GM12878 (cell line): ENCODE results near the gene KCNQ1. TPM values are rescaled to one million over a fixed set of nuclear protein-coding genes. Genes with fewer than 3 reads are reported as not detected.

Experiments used
- ATAC-seq: fragments of 200-7000 bp; cut with Tn5 transposase; 3 replicates; pipeline ENCODE4 v1.9.1; 2020; ENCODE audit warnings: mild to moderate bottlenecking, moderate library complexity
- BruUV-seq: library from RNA; stranded (reverse); fragments of 400-500 nt; replicated peaks from 2 replicates; lab custom pipeline; 2021; lab: Mats Ljungman, UMichigan
- CTCF ChIA-PET: fragments of 300-600 bp; sonication (Branson Sonifier 250); formaldehyde crosslinking; extraction: SDS; loops from one replicate; lab custom pipeline; 2021; ENCODE audit warnings: inconsistent platforms; lab: Yijun Ruan, JAX
- POLR2A ChIA-PET: fragments of 350-600 bp; formaldehyde crosslinking; extraction: SDS; loops from one replicate; lab custom pipeline; 2021; ENCODE audit warnings: inconsistent platforms; lab: Charles Lee
- RAD21 ChIA-PET: fragments of 300-600 bp; sonication (Branson Sonifier 250); formaldehyde crosslinking; loops from one replicate; lab custom pipeline; 2023; ENCODE audit warnings: antibody characterized with exemption; ENCODE audit not compliant: unreplicated experiment; lab: Charles Lee
- SMC1A ChIA-PET: fragments of 300-600 bp; sonication (Branson Sonifier 250); formaldehyde crosslinking; loops from one replicate; lab custom pipeline; 2023; ENCODE audit not compliant: unreplicated experiment, uncharacterized antibody; lab: Charles Lee
- DNase-seq: peaks from one replicate; pipeline ENCODE4 v3.0.0-alpha.2; 2011; ENCODE audit warnings: low read depth, low spot score
- FAIRE-seq: peaks from 3 replicates; lab custom pipeline; 2011; peaks lifted over from hg19 to GRCh38; lab: Jason Lieb, UNC
- H2AFZ ChIP-seq: 2 replicates; pipeline ENCODE4 v1.6.0; 2011; ENCODE audit warnings: low read depth, low read length, control low read depth; ENCODE audit not compliant: control insufficient read depth
- H3K27ac ChIP-seq: 2 replicates; pipeline ENCODE4 v1.5.1; 2011; ENCODE audit warnings: control low read depth; ENCODE audit not compliant: control insufficient read depth, insufficient read depth
- H3K27me3 ChIP-seq, 2 experiments: replicated peaks in 1 of 2; 2 replicates each; pipeline versions ENCODE4 v1.6.0 to v1.6.1; 2011; ENCODE audit warnings: low read length in 1 of 2; ENCODE audit not compliant: control insufficient read depth in 2 of 2, insufficient read depth in 2 of 2
- H3K36me3 ChIP-seq, 2 experiments: 2 replicates each; pipeline ENCODE4 v1.5.1; 2011; ENCODE audit warnings: low read length in 1 of 2; ENCODE audit not compliant: control insufficient read depth in 2 of 2, insufficient read depth in 2 of 2
- H3K4me1 ChIP-seq: 2 replicates; pipeline ENCODE4 v1.6.1; 2011; ENCODE audit warnings: mild to moderate bottlenecking, low read length, moderate library complexity, mixed read lengths; ENCODE audit not compliant: control insufficient read depth, insufficient read depth
- H3K4me2 ChIP-seq: 2 replicates; pipeline ENCODE4 v1.6.0; 2011; ENCODE audit warnings: control low read depth; ENCODE audit not compliant: control insufficient read depth, insufficient read depth
- H3K4me3 ChIP-seq: fragments of 200-600 bp; sonication (generic); 2 replicates; pipeline ENCODE4 v1.5.1; 2016
- H3K79me2 ChIP-seq: 2 replicates; pipeline ENCODE4 v1.6.0; 2011; ENCODE audit warnings: low read length; ENCODE audit not compliant: control insufficient read depth, insufficient read depth
- H3K9ac ChIP-seq: 2 replicates; pipeline ENCODE4 v1.8.0; 2011; ENCODE audit warnings: low read length, control low read depth, mixed read lengths; ENCODE audit not compliant: control insufficient read depth, insufficient read depth
- H3K9me3 ChIP-seq: replicated peaks from 3 replicates; pipeline ENCODE4 v1.5.1; 2011; ENCODE audit warnings: mild to moderate bottlenecking, low read length; ENCODE audit not compliant: control insufficient read depth, insufficient read depth
- H4K20me1 ChIP-seq: 2 replicates; pipeline ENCODE4 v1.6.0; 2011; ENCODE audit not compliant: control insufficient read depth, insufficient read depth
- ASH2L ChIP-seq: fragments of 300-600, 200-600 bp; sonication (generic); IDR thresholded peaks from 2 replicates; pipeline ENCODE4 v1.6.1; 2017; ENCODE audit warnings: low read depth, mild to moderate bottlenecking, borderline replicate concordance
- BMI1 ChIP-seq: fragments of 450-650 bp; IDR thresholded peaks from 2 replicates; pipeline ENCODE4 v1.6.1; 2016; ENCODE audit warnings: mild to moderate bottlenecking, moderate library complexity, borderline replicate concordance
- CBFB ChIP-seq: IDR thresholded peaks from 2 replicates; pipeline ENCODE4 v1.6.1; 2016; ENCODE audit warnings: antibody characterized with exemption, low read depth
- ELK1 ChIP-seq: IDR thresholded peaks from 2 replicates; pipeline ENCODE4 v1.6.1; 2012; ENCODE audit warnings: low read depth, low read length, improper control_type of control experiment
- EZH2 ChIP-seq: IDR thresholded peaks from 2 replicates; pipeline ENCODE4 v1.6.1; 2012; ENCODE audit warnings: low read depth, mild to moderate bottlenecking, control low read depth, inconsistent platforms, low read length, borderline replicate concordance; ENCODE audit not compliant: control insufficient read depth
- HDAC6 ChIP-seq: fragments of 200-600 bp; sonication (generic); IDR thresholded peaks from one replicate; pipeline ENCODE4 v1.8.0; 2017; ENCODE audit warnings: antibody characterized with exemption; ENCODE audit not compliant: unreplicated experiment
- JUNB ChIP-seq: IDR thresholded peaks from 2 replicates; pipeline ENCODE4 v1.6.1; 2016; ENCODE audit warnings: antibody characterized with exemption, mild to moderate bottlenecking
- NR2C2 ChIP-seq: IDR thresholded peaks from 2 replicates; pipeline ENCODE4 v1.6.1; 2011; ENCODE audit warnings: borderline replicate concordance, low read depth; ENCODE audit not compliant: control insufficient read depth, insufficient read length
- NR2F1 ChIP-seq: fragments of 450-650 bp; conservative IDR thresholded peaks from 2 replicates; pipeline ENCODE4 v1.6.1; 2017; ENCODE audit warnings: mild to moderate bottlenecking
- POU2F2 ChIP-seq: IDR thresholded peaks from 3 replicates; pipeline ENCODE4 v1.6.1; 2011; ENCODE audit warnings: low read depth, mild to moderate bottlenecking, low read length, borderline replicate concordance
- RELA ChIP-seq: fragments of 450-650 bp; IDR thresholded peaks from 2 replicates; pipeline ENCODE4 v1.8.0; 2014; ENCODE audit warnings: borderline replicate concordance; ENCODE audit not compliant: partially characterized antibody
- RFX5 ChIP-seq: IDR thresholded peaks from 2 replicates; pipeline ENCODE4 v1.6.1; 2011; ENCODE audit warnings: low read depth, low read length, improper control_type of control experiment
- SP1 ChIP-seq: IDR thresholded peaks from one replicate; pipeline ENCODE4 v1.6.1; 2011; ENCODE audit warnings: low read depth, low read length
- WRNIP1 ChIP-seq: IDR thresholded peaks from 2 replicates; pipeline ENCODE4 v1.6.1; 2011; ENCODE audit warnings: low read depth, low read length, improper control_type of control experiment, borderline replicate concordance
- WGBS: methylation state at CpG from one replicate; pipeline ENCODE4 v1.1.6; 2016; ENCODE audit warnings: low lambda C conversion rate; ENCODE audit not compliant: insufficient replicate concordance, insufficient coverage; ENCODE audit errors: missing lambda C conversion rate; 5-methylcytosine and 5-hydroxymethylcytosine counted together
- in situ Hi-C: fragments of 300-500 bp; cut with MboI; formaldehyde crosslinking; loops from 9 replicates; pipeline ENCODE4 v1.14.3; 2018; ENCODE audit warnings: mixed read lengths
- intact Hi-C: fragments of 100-400 bp; cut with micrococcal nuclease; formaldehyde crosslinking; loops from one replicate; pipeline ENCODE4 v1.14.2; 2022; ENCODE audit not compliant: unreplicated experiment
- polyA plus RNA-seq, 11 experiments: library from polyadenylated mRNA; depleted of rRNA in 4 of 11; unstranded in 6 of 11; stranded (reverse) in 5 of 11; fragments of >200 nt; fragmentation: Nextera tagmentation in 4 of 11; fragmentation: Illumina TruSeq in 1 of 11; extraction: Ambion mirVana in 4 of 11; extraction: Trizol in 1 of 11; gene quantifications; 1 replicate in 1 of 11; 2 replicates in 10 of 11; pipeline versions ENCODE4 v1.2.1 to v1.2.3, GENCODE V29; 2011 to 2016; ENCODE audit warnings: inconsistent platforms in 2 of 11, missing spikeins in 2 of 11, low read depth in 1 of 11
- total RNA-seq, 4 experiments: library from RNA; depleted of rRNA in 3 of 4; stranded (reverse); fragments of >200 nt in 3 of 4; fragmentation: Illumina TruSeq in 1 of 4; extraction: Trizol in 1 of 4; gene quantifications; 2 replicates each; pipeline versions ENCODE4 v1.2.1 to v1.2.3, GENCODE V29; 2013 to 2021
- TF ChIP-seq, protein P1 (sequence below): fragments of 450-650 bp; formaldehyde crosslinking; IDR thresholded peaks from 2 replicates; pipeline ENCODE4 v1.4.0; 2022; ENCODE audit warnings: mild to moderate bottlenecking, moderate library complexity
- TF ChIP-seq, protein P2 (sequence below): IDR thresholded peaks from 2 replicates; pipeline ENCODE4 v1.6.1; 2011; ENCODE audit warnings: borderline replicate concordance, low read depth, mild to moderate bottlenecking, moderate library complexity, low read length; ENCODE audit not compliant: insufficient read depth, poor library complexity, severe bottlenecking
- TF ChIP-seq, protein P3 (sequence below): fragments of 450-650 bp; IDR thresholded peaks from 2 replicates; pipeline ENCODE4 v1.6.1; 2017; ENCODE audit warnings: antibody characterized with exemption, mild to moderate bottlenecking, moderate library complexity

Gene KCNQ1
- total and polyA plus RNA-seq, 10 of the 15 experiments (the other 5 are each of a cell fraction or from before 2014, with no cell fraction given): 0.03 to 0.15 (median 0.12) TPM; not detected in 7

GRCh38 chr11:2513441-2513840 lies 68.6 kb downstream of the KCNQ1 start:
- H3K9me3 ChIP-seq: no peaks in the 10 kb centered on the region
- DNase-seq (no peak), ATAC-seq (no peak), FAIRE-seq (no peak)
- H3K4me2 ChIP-seq: no peak overlapping the region
- no peak overlapping the region for H2AFZ ChIP-seq
- no peaks in the 10 kb centered on the region for H3K4me1 ChIP-seq
- intact Hi-C loops (no loop called here), in situ Hi-C loops (no loop called here)
- H3K4me3 ChIP-seq: no peak overlapping the region
- no peaks in the 10 kb centered on the region; a peak in 1 of 4 replicates for H3K27me3 ChIP-seq
- 67% methylated on average over 6 of the region's 6 CpGs for WGBS
- H3K79me2 ChIP-seq: no peaks in the 10 kb centered on the region
- CTCF ChIA-PET: no interaction called here
- BruUV-seq: no TSS peak
- POLR2A ChIA-PET: no interaction called here
- no peak overlapping the region for H3K27ac ChIP-seq
- H3K36me3 ChIP-seq: no peaks in the 10 kb centered on the region
- SMC1A ChIA-PET: no interaction called here
- no peak for TF ChIP-seq HDAC6
- TF ChIP-seq ELK1: no peak
- TF ChIP-seq CBFB: no peak
- TF ChIP-seq NR2F1: no peak
- no peak for TF ChIP-seq WRNIP1
- TF ChIP-seq, protein P1, sequence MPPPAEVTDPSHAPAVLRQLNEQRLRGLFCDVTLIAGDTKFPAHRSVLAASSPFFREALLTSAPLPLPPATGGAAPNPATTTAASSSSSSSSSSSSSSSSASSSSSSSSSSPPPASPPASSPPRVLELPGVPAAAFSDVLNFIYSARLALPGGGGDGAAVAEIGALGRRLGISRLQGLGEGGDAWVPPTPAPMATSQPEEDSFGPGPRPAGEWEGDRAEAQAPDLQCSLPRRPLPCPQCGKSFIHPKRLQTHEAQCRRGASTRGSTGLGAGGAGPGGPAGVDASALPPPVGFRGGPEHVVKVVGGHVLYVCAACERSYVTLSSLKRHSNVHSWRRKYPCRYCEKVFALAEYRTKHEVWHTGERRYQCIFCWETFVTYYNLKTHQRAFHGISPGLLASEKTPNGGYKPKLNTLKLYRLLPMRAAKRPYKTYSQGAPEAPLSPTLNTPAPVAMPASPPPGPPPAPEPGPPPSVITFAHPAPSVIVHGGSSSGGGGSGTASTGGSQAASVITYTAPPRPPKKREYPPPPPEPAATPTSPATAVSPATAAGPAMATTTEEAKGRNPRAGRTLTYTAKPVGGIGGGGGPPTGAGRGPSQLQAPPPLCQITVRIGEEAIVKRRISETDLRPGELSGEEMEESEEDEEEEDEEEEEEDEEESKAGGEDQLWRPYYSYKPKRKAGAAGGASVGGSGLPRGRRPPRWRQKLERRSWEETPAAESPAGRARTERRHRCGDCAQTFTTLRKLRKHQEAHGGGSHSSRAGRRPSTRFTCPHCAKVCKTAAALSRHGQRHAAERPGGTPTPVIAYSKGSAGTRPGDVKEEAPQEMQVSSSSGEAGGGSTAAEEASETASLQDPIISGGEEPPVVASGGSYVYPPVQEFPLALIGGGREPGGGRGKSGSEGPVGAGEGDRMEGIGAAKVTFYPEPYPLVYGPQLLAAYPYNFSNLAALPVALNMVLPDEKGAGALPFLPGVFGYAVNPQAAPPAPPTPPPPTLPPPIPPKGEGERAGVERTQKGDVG: no peak
- no peak for TF ChIP-seq JUNB
- TF ChIP-seq SP1: no peak
- no peak for TF ChIP-seq RFX5
- TF ChIP-seq BMI1: no peak
- TF ChIP-seq RELA: no peak
- no peak for TF ChIP-seq NR2C2
- no peak for TF ChIP-seq ASH2L
- no peak for TF ChIP-seq POU2F2
- no peak for TF ChIP-seq EZH2
- TF ChIP-seq, protein P2, sequence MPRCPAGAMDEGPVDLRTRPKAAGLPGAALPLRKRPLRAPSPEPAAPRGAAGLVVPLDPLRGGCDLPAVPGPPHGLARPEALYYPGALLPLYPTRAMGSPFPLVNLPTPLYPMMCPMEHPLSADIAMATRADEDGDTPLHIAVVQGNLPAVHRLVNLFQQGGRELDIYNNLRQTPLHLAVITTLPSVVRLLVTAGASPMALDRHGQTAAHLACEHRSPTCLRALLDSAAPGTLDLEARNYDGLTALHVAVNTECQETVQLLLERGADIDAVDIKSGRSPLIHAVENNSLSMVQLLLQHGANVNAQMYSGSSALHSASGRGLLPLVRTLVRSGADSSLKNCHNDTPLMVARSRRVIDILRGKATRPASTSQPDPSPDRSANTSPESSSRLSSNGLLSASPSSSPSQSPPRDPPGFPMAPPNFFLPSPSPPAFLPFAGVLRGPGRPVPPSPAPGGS: no peak
- TF ChIP-seq, protein P3, sequence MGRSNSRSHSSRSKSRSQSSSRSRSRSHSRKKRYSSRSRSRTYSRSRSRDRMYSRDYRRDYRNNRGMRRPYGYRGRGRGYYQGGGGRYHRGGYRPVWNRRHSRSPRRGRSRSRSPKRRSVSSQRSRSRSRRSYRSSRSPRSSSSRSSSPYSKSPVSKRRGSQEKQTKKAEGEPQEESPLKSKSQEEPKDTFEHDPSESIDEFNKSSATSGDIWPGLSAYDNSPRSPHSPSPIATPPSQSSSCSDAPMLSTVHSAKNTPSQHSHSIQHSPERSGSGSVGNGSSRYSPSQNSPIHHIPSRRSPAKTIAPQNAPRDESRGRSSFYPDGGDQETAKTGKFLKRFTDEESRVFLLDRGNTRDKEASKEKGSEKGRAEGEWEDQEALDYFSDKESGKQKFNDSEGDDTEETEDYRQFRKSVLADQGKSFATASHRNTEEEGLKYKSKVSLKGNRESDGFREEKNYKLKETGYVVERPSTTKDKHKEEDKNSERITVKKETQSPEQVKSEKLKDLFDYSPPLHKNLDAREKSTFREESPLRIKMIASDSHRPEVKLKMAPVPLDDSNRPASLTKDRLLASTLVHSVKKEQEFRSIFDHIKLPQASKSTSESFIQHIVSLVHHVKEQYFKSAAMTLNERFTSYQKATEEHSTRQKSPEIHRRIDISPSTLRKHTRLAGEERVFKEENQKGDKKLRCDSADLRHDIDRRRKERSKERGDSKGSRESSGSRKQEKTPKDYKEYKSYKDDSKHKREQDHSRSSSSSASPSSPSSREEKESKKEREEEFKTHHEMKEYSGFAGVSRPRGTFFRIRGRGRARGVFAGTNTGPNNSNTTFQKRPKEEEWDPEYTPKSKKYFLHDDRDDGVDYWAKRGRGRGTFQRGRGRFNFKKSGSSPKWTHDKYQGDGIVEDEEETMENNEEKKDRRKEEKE: no peak
- H3K9ac ChIP-seq: no peak overlapping the region
- H4K20me1 ChIP-seq: no peaks in the 10 kb centered on the region
- RAD21 ChIA-PET: no interaction called here
